ENCODE measurements around the gene AP5Z1. TPM values are rescaled to one million over a fixed set of nuclear protein-coding genes. Genes with fewer than 3 reads are reported as not detected.
A peak's percentile ranks its signal among the peaks of the same experiment; 100 is the strongest.

AP5Z1 gene
- total RNA-seq, 1 donor from 2014 or later, result 71.2 TPM

DNA sequence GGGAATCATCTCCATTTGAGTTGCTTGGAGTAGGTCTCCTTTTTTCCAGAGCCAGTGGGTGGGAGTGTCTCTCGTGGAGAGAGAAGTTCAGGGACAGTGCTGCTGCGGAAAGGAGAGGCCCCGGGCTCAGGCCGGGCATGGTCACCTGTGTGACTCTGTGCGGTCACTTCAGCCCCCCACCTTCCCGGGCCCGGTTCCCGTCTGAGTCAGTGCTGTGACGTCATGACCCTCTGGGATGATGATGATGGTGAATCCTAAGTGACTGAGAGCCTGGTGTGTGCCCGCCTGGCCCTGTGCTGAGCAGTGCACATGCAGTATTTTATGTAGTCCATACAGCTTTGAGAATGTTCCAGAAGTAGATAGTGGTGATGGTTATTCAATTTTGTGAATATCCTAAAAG, 32.6 kb upstream of the AP5Z1 start:
- TF ChIP-seq, protein P1, sequence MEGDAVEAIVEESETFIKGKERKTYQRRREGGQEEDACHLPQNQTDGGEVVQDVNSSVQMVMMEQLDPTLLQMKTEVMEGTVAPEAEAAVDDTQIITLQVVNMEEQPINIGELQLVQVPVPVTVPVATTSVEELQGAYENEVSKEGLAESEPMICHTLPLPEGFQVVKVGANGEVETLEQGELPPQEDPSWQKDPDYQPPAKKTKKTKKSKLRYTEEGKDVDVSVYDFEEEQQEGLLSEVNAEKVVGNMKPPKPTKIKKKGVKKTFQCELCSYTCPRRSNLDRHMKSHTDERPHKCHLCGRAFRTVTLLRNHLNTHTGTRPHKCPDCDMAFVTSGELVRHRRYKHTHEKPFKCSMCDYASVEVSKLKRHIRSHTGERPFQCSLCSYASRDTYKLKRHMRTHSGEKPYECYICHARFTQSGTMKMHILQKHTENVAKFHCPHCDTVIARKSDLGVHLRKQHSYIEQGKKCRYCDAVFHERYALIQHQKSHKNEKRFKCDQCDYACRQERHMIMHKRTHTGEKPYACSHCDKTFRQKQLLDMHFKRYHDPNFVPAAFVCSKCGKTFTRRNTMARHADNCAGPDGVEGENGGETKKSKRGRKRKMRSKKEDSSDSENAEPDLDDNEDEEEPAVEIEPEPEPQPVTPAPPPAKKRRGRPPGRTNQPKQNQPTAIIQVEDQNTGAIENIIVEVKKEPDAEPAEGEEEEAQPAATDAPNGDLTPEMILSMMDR (IDR thresholded peaks at IDR 0.05; ENCODE audit: insufficient read depth, low read length, poor library complexity, severe bottlenecking), result no peak
- Histone ChIP-seq H3K27me3 (ENCODE audit: control insufficient read depth, insufficient read depth, low read length) (no peaks in the 10 kb centered on the region), H3K4me3 (ENCODE audit: low read depth, low read length) (no peak overlapping the region), H3K36me3 (ENCODE audit: control insufficient read depth, insufficient read depth, low read length) (peaks cover 2% of the 10 kb centered on the region)
- no peak for DNase-seq (ENCODE audit: low read depth)

DNA sequence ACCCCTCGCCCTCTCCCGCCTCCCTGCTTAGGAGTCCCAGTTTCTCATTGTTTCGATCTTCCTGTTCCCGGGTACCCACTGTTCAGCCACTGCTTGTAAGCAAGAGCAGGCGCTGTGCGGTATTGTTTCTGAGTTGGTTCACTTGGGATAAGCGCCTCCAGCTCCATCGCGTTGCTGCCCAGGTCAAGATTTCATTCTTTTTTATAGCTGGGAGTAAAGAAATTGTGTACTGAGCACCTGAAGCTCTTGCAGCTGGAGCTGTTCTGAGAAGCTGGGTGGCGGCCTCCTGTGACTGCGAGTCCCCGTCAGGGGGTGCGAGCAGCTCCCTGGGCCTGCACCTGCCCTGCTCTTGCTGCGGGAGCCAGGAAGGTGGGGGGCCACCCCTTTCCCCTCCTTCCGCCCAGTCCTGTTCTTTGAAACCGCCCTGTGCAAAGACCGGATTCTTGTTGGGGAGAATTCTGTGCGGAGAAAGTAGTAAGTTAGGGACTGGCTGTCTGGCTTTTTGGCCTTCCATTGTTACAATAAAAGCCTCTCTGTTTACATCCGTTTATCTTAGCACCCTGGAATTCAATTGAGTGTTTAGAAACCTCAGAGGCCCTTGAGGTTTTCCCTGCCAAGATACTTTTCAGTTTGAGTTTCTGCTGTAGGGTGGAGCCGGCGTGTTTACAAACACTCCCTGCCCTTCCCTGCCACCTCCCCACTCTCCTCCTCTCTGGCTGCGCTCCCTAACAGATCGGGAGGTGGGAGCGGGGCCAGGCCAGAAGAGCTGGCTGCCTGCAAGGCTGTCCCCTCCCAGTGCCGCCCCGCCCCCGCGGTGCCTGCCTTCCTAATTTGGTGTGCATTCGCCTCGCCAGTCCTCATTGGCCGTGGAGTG, 30.8 kb upstream of the AP5Z1 start:
- Histone ChIP-seq H3K36me3 (ENCODE audit: control insufficient read depth, insufficient read depth, low read length) (peaks cover 2% of the 10 kb centered on the region), H3K4me3 (ENCODE audit: low read depth, low read length) (no peak overlapping the region)

DNA sequence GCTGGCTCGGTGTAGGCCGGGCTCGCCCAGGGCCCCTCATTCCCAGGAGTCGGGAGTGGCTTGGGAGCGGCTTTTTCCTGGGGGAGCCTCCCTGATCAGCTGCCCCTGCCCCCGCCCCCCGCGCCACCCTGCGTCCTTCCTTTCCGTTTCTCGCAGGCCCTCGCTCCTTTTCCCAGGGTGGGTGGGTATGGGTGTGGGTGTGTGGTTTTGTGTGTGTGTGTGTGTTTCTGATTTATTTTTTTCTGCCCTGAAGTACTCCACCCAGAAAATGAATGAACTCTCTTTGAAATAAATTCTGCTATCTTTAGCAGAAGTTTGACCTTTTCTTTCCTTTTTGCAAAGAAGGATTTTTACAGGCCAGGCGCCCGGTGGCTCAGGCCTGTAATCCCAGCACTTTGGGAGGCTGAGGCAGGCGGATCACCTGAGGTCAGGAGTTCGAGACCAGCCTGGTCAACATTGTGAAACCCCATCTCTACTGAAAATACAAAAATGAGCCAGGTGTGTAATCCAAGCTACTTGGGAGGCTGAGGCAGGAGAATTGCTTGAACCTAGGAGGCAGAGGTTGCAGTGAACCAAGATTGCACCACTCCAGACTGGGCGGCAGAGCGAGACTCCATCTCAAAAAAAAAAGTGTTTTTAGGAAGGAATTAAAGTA, 30.0 kb upstream of the AP5Z1 start:
- DNase-seq (ENCODE audit: low read depth), result no peak
- peaks cover 2% of the 10 kb centered on the region for H3K36me3 ChIP-seq (ENCODE audit: control insufficient read depth, insufficient read depth, low read length)
- peak overlapping the region; percentile 15 for H3K4me3 ChIP-seq (ENCODE audit: low read depth, low read length)
- TF ChIP-seq, protein P1 (IDR thresholded peaks at IDR 0.05; ENCODE audit: insufficient read depth, low read length, poor library complexity, severe bottlenecking), result no peak
- H3K27me3 ChIP-seq (ENCODE audit: control insufficient read depth, insufficient read depth, low read length), result no peaks in the 10 kb centered on the region

More for the DNA sequence above, 30.8 kb upstream of the AP5Z1 start:
- TF ChIP-seq, protein P1 (IDR thresholded peaks at IDR 0.05; ENCODE audit: insufficient read depth, low read length, poor library complexity, severe bottlenecking), result no peak
- no peaks in the 10 kb centered on the region for H3K27me3 ChIP-seq (ENCODE audit: control insufficient read depth, insufficient read depth, low read length)
- DNase-seq (ENCODE audit: low read depth), result peak; percentile 96

DNA sequence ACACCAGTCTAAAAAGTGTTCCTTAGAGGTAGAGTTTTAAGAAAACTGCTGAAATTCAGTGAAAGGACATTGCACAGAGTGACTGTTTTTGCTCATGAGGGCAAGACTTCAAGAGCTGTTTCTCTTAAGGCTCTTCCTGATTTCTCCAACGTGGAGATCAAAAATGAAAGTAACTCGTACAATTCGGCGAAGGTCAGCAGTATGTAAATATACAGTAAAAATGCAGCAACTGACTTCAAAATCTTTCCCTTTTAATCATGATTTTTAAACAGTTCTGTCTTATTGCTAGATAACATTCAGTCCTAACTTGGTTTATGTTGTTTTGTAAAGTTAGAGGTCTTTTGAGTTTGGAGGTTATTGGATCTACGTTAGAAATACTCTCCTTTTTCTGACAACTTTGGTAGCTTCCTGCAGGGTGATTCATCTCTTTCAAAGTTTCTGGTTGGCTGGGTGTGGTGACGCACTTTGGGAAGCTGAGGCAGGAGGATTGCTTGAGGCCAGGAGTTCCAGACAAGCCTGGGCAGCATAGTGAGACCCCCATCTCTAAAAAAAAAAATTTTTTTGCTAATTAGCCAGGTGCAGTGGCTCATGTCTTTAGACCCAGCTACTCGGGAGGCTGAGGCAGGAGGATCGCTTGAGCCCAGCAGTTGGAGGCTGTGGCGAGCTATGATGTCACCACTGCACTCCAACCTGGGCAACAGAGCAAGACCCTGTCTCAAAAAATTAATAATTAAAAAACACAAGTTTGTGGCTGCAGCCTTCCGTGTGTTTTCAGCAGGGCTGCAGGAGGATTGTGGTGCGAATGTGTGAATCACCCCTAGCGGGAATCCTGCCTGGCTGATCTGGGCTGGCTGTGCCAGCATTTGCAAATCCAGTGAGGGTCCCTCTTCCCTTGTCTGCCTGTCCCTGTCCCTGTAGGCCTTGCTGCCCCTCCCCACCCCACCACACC, 29.2 kb upstream of the AP5Z1 start:
- Histone ChIP-seq H3K36me3 (ENCODE audit: control insufficient read depth, insufficient read depth, low read length) (peaks cover 2% of the 10 kb centered on the region), H3K27me3 (ENCODE audit: control insufficient read depth, insufficient read depth, low read length) (no peaks in the 10 kb centered on the region), H3K4me3 (ENCODE audit: low read depth, low read length) (peak overlapping the region; percentile 15)
- TF ChIP-seq, protein P1 (IDR thresholded peaks at IDR 0.05; ENCODE audit: insufficient read depth, low read length, poor library complexity, severe bottlenecking), result no peak
- DNase-seq (ENCODE audit: low read depth), result no peak

DNA sequence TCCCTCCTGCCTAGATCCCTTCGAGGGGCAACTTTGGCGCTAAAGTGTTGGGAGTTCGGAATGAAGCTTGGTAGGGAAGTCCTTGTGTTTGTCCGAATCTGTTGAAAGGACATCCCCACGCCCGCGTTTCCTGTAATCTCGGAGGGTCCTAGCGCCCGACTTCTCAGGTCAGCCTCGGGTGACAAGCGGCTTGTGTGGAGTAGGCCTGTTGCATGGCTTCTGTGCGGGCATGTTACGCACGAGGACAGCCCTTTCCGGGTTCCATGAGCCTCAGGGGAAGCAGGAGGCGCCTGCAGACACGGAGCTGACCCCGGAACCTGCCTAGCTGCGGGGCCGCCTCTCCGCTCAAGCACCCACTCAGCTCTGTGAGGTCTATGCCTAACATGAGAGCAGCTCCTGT, 28.4 kb upstream of the AP5Z1 start:
- DNase-seq (ENCODE audit: low read depth), result no peak
- TF ChIP-seq, protein P1 (IDR thresholded peaks at IDR 0.05; ENCODE audit: insufficient read depth, low read length, poor library complexity, severe bottlenecking), result no peak
- Histone ChIP-seq H3K36me3 (ENCODE audit: control insufficient read depth, insufficient read depth, low read length) (peaks cover 2% of the 10 kb centered on the region), H3K27me3 (ENCODE audit: control insufficient read depth, insufficient read depth, low read length) (no peaks in the 10 kb centered on the region), H3K4me3 (ENCODE audit: low read depth, low read length) (no peak overlapping the region)
